ENCODE measurements around the gene PTPN9.
"Not testable (repeated sequence)": the region's sequence is repeated elsewhere in the genome, so short reads cannot be mapped to it uniquely, and the experiment has no call there.

PTPN9 gene

DNA sequence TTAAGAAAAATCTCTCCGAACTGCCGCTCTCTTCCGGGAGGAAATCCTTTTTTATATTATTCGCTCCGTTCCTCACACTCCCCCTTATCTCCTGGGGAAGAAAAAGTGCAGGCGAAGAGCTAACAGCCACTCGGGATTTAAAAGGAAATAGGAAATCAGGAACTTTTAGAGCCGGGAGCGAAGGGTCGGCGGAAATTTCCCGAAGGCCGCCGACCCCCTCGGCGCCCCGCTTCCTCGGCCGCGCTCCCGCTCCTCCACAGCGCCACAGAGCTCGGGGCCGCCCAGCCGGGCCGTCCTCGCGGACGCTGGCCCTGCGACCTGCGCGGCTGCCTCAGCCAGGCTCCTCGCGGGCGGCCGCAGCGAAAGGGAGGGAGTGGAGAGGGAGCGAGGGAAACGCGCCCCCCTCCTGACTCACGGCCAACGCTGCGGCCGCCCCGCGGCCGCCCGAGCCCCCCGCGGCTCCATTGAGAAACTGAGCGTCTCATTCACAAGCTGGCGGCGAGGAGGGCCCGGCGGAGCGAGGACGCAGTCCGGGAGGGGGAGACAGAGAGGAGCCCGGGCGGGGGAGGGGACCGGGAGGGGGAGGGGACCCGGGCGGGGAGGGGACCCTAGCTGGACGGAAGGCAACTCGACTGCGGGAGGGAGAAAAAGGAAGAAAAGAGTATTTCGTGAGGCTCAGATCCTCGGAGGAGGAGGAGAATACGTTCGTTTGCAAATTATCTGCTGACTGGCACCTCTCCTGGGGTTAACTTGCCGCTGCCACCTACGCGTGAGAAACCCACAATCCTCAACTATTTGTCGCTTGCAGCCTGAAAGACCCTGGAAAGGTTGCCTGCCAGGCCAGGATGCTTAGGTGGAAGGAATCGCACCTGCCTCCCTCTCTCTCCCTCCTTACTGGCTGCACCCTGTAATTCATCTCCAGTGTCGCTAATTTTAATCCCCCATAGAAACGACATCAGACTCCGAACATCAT lies at the start of gene PTPN9:
PTPN9 (minus strand) TSS at position 368 of the 973 bp plus-strand sequence. CDS start 539 bp downstream, outside the sequence.
- DNase-seq: peak in 57 of 58 donors; percentile 32 to 89 (median 78)

DNA sequence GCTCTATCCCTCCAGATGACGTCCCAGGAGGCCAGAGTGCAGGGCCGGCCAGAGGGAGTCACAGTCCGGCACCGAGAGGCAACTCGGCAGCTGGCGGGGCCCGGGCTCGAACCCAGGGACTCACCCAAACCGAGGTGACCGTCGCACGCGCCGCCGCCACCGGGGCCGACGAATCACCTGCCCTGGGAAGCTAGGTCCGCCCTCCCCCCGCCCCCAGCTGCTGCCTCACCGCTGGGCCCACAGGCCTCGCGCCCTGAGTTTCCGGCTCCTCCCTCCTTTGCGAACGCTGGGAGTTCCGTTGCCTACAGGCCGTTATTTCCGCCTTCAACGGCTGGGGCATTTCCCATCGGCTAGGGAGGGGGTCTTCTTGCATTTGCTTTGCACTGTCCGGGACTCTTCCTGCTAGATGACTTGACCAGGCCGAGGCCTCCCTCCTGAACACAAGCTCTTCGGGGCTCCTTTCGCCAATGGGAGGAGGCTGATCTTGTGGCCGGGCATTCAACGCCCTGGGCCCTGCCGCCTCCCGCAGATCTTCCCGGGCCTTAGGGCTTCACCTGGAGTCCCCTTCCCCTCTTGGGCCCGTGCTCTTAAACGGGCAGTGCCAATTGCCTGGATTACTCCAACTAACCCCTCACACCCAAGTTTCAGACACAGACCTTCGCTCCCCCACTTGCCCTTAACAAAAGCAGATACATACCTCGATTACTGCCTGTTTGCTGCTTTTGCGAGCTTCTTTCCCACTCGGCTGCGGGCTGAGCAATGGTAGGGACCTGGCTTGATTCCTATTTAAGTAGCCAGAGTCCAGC lies 46.6 kb upstream of the PTPN9 start, which contains the start of gene SNUPN:
SNUPN (minus strand) TSS at position 184 of the 806 bp plus-strand sequence. CDS start 4,674 bp downstream, outside the sequence.
- peak; percentile 40 to 93 (median 88) for DNase-seq

DNA sequence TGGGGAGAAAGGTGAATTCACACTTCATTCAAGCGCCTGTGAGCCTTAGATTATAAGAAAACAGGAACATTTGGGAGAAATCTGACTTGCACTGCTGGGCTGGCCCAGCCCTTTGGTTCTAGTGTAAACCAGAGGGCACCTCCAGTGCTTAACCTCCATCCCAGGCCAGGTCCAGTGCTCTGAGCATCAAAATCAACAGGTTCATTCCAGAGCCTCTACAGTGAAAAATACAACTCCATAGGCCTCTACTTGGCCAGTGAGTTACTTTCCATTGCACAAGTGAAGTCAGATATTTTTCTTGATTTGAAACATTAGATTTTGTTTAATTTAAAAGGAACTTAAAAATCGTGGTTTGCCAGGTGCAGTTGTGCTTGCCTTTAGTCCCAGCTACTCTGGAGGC lies 43.4 kb upstream of the PTPN9 start:
- DNase-seq: no peak

DNA sequence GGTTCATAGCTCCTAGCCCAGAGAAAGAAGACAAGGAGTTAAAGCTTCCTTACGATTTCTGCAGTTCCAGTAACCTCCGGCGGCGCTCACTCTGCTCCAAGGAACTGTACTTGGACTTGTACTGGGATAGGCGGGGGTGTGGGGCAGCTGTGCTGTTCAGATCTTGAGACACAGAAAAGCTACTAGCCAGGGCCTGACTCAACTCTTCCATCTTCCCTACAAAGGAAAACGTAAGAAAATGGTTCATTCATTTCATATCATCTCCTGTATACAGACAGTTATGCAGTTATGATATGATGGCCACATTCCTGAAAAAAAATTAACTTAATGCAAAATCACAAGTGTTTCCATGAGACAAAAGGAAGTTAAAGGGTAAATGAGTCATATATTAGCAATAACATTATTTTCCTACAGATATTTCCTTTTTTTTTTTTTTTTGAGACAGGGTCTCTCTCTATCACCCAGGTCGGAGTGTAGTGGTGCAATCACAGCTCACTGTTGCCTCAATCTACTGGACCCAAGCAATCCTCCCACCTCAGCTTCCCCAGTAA lies 41.8 kb upstream of the PTPN9 start:
- DNase-seq: peak in 17 of 58 donors; percentile 5 to 67 (median 14)

DNA sequence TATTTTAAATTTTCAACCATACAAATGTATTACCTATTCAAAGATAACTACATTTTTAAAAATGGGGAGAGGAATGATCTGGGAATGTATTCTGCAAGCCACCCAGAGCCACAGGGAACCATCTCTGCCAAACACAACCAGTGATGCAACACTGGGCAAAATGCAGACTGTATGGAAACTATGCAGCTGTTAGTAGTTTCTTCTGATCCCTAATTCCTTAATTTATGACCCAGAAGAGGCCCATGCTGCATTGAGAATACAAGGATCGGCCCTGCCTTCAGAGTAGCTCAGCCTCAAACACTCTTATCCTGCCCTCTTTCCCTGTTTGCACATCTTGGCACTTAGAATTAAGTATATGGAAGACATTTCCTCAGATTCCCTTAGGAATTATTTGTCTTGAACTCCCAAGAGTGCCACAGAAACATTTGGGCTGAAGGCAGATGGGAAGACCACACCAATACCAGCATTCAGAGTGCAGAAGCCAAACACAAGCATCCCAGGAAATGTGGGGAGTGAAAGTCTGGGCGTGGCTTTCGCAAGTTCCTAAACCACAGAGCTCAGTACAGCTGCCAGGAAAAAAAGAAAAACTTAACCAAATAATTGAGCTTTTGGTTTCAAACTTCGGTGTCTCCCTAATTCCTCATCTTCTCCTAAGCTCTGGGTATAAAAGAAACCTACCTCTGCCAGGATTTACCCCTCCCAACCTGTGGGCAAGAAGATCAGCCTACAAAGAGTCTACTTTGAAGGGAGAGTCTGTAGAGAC lies 41.1 kb upstream of the PTPN9 start:
- no peak for DNase-seq

DNA sequence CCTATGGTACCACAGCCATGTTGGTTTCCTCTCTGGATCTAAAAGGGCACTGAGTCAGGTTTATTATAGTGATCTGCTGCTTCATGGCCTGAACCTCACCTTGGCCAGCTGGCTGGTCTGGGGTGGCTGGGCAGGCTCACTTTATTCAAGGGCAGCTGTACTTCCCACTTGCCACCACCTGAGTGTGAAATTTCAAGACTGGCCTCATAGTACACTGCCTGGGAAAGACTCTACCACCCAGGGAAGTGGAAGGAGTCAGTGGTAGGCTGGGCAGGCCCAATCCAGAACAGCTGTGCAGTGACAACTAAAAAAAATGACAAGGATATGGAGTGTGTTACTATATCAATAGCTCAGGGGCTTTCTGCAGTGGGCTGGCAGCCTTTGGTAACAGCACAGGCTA lies 37.7 kb upstream of the PTPN9 start:
- no peak for DNase-seq

DNA sequence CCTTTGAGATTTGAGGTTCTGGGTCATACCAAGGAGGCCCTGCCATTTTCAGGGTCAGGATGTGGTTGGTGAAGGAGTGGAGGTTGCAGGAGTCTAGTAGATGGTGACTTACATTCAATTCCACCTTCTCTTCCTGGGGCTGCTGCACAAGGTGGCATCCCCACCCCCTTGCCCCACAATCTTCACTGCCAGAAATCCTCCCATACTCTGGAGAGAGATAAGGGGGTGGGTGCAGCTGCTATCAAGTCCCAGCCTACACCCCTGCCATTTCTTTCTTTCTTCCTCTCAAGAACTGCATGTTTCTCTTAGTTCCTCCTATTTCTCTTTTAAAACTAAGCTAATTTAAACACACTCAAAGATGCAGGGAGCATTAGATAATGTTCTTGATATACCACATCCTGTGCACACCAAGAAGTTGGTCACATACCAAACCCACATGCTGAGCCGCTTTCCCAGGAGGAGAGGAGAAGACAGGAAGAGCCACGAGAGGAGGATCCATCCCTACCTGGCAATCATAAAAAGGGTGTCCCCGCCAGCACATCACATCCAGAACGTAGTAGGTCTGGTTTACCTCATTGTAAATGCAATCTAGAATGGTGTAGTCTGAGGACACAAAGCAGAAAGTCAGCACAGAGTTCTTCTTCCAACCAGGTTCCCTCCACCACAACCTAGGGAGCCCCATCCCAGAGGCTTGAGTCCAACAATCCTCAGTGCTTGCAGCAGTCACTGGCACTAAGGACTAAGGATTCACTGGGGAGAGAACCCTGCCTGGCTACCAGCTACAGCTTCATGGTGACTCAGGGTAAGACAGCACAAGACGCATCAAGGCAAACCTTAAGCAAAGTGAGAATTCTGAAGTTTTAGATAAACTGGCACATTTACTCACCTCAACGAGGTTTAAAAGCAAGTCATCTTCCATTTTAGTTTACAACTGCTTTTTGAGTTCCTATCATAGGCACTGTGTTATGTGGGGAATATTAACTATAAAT lies 27.9 kb upstream of the PTPN9 start:
- peak in 1 of 58 donors; percentile 37 for DNase-seq

DNA sequence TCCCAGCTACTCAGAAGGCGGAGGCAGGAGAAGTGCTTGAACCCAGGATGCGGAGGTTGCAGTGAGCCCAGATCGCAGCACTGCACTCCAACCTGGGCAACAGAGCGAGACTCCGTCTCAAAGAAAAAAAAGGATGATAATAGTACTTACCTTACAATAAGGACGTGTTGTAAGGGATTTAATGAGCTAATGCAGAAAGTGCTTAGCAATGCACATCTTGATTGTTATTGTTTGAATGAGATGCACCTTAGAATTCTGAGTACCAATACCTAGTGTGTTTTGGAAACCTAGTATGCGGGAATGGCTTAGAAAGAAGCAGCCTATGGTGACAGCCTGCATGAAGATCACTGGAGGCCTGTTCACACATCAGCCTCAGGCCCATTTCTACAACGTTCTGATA lies 26.9 kb upstream of the PTPN9 start:
- DNase-seq: no peak

DNA sequence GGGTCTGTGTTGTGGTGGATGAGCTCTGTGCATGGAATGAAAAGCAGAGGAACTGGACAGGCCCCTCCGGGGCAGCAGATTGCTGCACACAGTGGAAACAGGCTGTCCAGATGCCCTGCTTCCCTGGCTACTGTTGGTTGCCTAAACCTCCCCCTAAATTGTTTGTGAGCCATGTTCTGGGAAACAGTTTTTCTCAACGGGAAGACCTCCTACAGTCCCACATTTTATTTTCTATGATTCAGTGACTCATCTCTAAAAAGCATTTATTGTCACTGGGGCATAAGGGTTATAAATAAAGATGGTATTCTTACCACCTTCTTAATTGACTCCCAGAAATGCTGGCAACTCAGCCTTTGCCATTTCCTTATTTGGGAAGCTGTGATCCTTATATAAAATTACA lies 20.3 kb upstream of the PTPN9 start:
- DNase-seq: peak in 6 of 58 donors; percentile 6 to 58 (median 12)

DNA sequence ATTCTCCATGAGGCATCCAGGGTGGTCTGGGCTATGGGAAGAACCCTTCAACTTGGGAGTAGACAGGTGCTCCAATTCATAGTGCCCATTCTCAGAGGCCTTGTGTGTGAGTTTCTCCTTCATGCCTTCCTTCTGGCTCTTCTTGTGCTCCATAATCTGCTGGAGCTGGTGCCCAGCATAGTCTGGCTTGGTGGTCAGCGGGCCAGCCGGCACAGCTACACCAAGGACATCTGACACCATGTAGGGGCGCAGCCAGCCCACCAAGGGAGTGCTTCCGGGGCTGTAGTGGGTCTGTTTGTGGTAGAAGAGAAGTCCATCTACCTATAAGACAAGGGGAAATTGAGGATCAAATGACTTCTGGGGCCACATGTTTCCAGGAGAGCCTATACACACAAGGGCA lies 19.2 kb upstream of the PTPN9 start:
- no peak for DNase-seq

DNA sequence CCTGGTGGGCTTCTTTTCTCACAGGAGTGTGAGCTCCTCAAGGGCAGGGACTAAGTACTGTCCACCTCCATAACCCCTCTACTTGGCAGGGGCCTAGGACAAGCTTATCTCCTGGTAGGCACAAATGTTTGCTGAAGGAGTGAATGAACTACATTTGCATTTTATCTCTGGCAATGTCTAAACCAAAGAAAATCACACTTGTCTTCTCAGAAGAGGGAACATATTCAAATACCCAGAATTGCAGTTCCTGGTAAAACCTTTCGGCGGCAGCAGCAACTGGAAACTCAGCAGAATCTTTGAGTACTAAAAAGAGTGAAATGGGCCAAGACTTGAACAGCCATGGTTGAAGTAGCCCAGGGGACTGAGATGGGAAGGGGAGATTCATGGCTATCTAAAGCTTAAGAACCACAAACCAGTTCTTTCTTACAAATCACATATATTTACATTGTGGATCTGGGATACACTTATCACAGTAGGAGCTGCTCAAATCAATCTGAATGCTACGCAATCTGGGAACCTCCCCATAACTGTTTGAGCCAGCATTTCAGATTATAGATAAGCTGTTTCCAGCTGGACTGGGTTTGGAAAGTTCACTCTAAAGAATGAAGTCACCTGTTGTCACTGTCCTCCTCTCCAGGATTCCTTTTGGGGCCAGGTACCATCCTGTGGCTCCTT lies 18.7 kb upstream of the PTPN9 start:
- DNase-seq: peak in 2 of 58 donors; percentile 15

DNA sequence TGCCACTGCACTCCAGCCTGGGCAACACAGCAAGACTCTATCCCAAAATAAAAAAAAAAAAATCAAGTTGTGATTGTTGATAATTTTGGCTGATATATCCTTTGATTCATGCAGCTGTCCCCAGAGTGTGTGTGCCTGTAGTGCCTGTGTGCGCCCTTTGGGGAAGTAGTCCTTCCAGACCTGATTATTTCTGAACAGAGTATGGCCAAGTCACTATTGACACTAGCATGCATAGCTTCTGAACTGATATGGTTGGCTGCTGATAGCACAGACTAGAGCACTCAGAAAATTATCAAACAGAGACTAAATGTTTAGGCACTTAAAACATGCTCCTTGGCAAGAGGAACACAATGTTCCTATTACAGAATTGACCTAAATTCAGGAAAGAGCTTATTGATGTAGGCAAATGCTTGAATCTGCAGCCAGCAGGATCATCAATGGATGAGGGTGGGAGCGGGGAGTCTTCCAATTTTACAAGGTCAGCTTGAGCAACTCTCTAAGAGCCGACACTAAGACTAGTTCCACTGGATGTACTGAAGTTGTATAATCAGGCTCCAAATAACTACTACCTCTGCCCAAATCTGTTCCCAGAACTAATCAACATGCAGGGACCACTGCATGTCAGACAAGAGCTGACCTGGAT lies 17.7 kb upstream of the PTPN9 start:
- DNase-seq: peak in 3 of 58 donors; percentile 14 to 58 (median 17)

DNA sequence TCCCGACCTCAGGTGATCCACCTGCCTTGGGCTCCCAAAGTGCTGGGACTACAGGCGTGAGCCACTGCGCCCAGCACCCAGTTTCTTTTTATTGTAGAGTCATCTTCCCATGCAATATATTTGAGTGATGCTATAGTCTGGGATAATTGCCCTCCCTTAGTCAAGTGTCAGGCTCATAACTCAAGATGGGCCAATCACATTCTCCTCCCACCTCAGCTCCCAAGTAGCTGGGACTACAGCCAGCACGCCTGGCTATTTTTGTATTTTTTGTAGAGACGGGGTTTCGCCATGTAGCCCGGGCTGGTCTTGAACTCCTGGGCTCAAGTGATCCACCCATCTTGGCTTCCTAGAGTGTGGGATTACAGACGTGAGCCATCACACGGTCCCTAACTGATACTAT lies 15.2 kb upstream of the PTPN9 start:
- no peak for DNase-seq

DNA sequence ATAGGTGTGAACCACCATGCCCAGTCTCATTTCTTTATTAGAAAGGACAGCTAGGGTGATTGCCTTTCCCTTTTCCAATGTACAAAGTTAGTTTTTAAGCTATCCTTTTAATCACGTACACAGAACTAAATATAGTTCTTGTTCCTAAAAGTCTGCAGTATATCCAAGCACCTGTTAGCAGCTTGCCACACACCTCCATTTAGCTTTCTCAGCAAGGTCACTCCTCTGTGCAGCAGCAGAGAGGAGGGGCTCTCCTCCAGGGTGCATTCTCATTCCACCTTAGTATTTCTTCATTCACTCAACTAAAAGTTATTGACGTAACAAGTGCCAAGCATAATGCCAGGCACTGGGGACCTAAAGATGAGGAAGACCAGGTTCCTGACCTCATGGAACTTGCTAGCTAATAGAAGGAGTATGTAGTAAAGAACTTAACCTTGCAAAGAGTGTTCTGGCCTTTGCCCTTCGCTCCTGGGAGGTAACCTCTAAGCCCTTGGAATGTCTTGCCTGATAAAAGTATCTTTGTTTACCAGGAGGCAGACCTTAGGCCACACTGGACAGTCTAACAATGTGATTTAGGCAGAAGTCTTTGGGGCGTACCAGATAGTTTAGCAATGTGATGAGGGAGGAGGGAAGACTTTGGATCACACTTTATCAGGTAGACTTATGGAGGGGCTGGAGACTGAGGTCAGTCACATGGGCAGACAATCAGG lies 12.7 kb upstream of the PTPN9 start:
- DNase-seq: no peak

DNA sequence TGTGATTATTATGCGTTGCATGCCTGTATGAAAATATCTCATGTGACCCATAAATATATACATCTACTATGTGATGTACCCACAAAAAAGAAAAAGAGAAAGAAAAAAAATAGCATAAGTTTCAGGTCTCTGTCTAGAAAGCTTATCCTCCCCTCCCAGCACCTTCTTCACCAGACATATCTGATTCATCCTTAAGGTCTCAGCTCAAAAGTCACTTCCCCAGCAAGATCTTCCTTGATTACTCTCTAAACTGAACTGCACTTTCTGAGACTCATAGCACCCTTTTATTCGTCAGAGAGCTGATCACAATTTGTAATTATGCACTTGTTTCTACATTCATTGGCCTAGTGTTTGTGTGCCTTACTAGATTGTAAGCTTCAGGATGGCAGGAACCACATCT lies 11.1 kb upstream of the PTPN9 start:
- no peak for DNase-seq

DNA sequence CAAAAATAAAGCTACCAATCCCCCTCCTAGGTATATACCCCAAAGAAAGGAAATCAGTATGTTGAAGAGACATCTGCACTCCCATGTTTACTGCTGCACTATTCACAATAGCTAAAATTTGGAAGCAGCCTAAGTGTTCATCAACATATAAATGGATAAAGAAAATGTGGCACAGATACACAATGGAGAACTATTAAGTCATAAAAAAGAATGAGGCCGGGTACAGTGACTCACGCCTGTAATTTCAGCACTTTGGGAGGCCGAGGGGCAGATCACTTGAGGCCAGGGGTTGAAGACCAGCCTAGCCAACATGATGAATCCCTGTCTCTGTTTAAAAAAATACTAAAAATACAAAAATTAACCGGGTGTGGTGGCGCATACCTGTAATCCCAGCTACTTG lies 10.0 kb upstream of the PTPN9 start:
- DNase-seq: no peak

DNA sequence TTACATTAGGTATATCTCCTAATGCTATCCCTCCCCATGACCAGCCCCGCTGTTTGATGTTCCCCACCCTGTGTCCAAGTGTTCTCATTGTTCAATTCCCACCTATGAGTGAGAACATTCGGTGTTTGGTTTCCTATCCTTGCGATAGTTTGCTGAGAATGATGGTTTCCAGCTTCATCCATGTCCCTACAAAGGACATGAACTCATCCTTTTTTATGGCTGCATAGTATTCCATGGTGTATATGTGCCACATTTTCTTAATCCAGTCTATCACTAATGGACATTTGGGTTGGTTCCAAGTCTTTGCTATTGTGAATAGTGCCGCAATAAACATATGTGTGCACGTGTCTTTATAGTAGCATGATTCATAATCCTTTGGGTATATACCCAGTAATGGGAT lies 7.3 kb upstream of the PTPN9 start:
- DNase-seq: not testable (repeated sequence)

DNA sequence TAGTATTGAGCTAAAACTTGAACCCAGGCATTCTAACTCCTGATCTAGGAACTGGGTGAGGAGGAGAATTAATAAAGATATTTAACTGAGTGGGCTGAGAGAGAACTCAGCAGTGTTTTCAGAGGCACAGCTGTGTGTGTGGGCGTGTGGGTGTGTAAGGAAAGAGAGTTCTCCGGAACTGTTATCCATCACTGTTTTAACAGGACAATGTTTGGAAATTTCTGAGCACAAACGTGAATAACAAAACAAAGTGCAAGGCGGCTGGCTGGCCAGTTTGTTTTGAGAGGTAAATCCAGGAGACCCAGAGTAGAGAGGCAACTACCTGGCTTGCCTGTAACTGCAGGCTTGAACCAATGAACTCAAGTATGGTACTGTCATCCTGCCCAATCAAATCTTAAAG lies 5.0 kb upstream of the PTPN9 start:
- DNase-seq: peak in 2 of 58 donors; percentile 12 to 25
